ENCODE data around the gene POLR3H.

POLR3H gene

GRCh38 chr22:41538583-41538982 lies 5.7 kb downstream of the POLR3H start:
- H3K4me3 ChIP-seq (ENCODE audit: low read depth, low read length), result no peak overlapping the region
- no peak for DNase-seq (ENCODE audit: low read depth)
- TF ChIP-seq, protein P1, sequence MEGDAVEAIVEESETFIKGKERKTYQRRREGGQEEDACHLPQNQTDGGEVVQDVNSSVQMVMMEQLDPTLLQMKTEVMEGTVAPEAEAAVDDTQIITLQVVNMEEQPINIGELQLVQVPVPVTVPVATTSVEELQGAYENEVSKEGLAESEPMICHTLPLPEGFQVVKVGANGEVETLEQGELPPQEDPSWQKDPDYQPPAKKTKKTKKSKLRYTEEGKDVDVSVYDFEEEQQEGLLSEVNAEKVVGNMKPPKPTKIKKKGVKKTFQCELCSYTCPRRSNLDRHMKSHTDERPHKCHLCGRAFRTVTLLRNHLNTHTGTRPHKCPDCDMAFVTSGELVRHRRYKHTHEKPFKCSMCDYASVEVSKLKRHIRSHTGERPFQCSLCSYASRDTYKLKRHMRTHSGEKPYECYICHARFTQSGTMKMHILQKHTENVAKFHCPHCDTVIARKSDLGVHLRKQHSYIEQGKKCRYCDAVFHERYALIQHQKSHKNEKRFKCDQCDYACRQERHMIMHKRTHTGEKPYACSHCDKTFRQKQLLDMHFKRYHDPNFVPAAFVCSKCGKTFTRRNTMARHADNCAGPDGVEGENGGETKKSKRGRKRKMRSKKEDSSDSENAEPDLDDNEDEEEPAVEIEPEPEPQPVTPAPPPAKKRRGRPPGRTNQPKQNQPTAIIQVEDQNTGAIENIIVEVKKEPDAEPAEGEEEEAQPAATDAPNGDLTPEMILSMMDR (IDR thresholded peaks at IDR 0.05; ENCODE audit: insufficient read depth, low read depth, low read length, missing control alignments), result no peak

- TF ChIP-seq, protein P1 (IDR thresholded peaks at IDR 0.05; ENCODE audit: insufficient read depth, low read depth, low read length, missing control alignments), result no peak
- no peak for DNase-seq (ENCODE audit: low read depth)
- no peak overlapping the region for H3K4me3 ChIP-seq (ENCODE audit: low read depth, low read length)
Observed at GRCh38 chr22:41537203-41537602, 7.1 kb downstream of the POLR3H start.

DNA sequence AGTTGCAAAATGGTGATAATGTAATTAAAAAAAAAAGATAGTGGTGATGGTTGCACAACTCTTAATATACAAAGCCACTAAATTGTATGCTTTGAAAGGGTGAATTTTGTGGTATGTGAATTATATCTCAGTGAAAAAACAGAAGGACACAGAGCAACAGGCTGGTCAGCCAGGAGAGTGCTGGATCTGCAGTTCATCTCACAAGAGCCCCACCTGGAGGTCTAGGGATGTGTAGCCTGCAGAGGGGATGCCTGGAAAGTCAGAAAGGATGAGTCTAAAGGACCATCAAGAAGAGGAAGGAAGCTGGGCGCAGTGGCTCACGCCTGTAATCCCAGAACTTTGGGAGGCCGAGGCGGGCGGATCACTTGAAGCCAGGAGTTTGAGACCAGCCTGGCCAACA lies 9.0 kb downstream of the POLR3H start:
- DNase-seq (ENCODE audit: low read depth), result no peak
- no peak overlapping the region for H3K4me3 ChIP-seq (ENCODE audit: low read depth, low read length)
- TF ChIP-seq, protein P1 (IDR thresholded peaks at IDR 0.05; ENCODE audit: insufficient read depth, low read depth, low read length, missing control alignments), result no peak

- TF ChIP-seq, protein P1 (IDR thresholded peaks at IDR 0.05; ENCODE audit: insufficient read depth, low read depth, low read length, missing control alignments), result no peak
- no peak overlapping the region for H3K4me3 ChIP-seq (ENCODE audit: low read depth, low read length)
- DNase-seq (ENCODE audit: low read depth), result no peak
Observed at GRCh38 chr22:41534219-41534618, 10.1 kb downstream of the POLR3H start.

DNA sequence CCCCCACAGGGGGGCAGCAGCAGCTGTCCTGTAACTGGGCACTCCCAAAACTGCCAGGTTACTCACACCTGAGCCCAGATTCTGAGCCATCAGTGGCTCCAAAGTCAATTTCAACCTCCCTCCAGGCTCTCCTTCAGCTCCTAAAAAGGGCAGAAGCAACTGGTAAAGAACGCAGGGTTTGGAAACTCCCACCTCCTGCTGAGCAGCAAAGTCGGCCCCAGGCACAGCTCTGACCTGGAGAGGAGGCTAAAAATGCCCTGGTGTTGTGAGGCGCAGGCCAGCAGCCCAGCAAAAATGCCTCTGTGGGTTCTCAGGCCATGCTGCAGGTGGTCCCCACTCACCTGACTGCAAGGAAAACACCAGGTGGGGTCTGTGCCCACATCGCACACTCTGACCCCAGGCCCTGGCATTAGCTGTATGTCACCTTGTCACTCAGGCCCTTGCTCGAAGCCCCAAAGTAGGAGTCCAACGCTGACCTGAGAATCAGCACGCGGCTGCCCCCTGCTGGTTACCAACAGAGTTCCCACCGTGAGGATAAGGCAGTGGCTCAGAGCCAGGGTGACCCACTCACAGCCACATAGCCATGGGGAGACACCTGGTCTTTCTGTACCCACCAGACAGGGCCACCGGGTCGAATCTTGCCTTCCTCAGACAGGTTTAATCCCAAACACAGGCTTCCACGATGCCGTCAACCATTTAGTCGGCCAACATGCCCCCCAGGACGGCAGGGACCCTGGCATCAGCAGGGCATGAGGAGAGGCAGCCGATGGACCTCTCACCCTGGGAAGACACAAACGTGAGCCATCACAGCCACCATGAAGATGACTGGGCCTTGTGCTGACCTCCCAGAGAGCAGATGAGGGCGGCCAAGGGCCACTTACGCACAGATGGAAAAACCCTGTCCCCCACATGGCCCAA lies 11.1 kb downstream of the POLR3H start:
- TF ChIP-seq, protein P1 (IDR thresholded peaks at IDR 0.05; ENCODE audit: insufficient read depth, low read depth, low read length, missing control alignments), result peak; percentile 89
- DNase-seq (ENCODE audit: low read depth), result peak; percentile 82
- H3K4me3 ChIP-seq (ENCODE audit: low read depth, low read length), result no peak overlapping the region

DNA sequence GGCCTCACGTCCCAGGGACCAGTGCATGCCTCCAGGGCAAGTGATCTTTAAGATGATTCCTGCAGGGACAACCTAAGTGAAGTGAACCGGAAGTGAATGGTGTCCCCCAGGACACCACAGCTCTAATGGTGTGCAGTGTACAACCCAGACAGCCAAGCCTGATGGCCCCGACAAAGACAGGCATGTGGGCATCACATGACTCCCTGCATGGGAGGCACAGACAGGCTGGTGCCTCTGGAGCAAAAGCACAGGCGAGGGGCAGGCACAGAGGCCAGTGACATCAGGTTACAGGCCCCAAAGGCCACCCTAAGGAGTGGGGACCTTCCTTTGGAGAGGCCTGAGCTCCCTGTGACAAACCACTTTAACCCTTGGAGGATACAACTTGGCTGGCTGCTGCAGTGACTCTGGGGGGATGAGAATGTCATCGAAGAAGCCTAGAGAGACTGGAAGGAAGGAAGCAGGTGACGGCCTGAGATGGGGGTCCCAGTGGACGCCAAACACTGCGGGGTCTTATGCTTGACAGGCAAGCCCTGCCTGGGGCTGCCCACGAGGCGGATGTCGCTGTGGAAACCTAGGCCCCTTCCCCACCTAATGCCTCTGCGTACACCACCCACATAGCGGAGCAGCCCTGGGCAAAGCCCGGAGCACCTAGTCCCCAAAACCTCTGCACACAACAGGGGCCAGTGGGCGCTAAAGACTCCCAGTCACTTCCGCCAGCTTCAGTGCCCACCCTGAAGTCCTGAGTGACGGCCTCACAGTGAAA lies 12.4 kb downstream of the POLR3H start:
- DNase-seq (ENCODE audit: low read depth), result no peak
- TF ChIP-seq, protein P1 (IDR thresholded peaks at IDR 0.05; ENCODE audit: insufficient read depth, low read depth, low read length, missing control alignments), result no peak
- no peak overlapping the region for H3K4me3 ChIP-seq (ENCODE audit: low read depth, low read length)

Measured in GM12865 (cell line).